ENCODE data around the gene OR2D2.

OR2D2 gene

GRCh38 chr11:6892400-6892799 is at the start of gene OR2D2:
Gene OR2D2, minus strand, starts transcription at chr11:6892500. Its CDS starts 0 bp downstream, at chr11:6892500.
- H3K4me3 ChIP-seq (ENCODE audit: low read depth, low read length) = no peak within 1 kb of the TSS
- no peak for TF ChIP-seq CTCF (conservative IDR thresholded peaks at IDR 0.05; ENCODE audit: low read depth, low read length)
- DNase-seq (ENCODE audit: low read depth) = no peak

GRCh38 chr11:6941970-6942369 is 49.7 kb upstream of the OR2D2 start:
- H3K4me3 ChIP-seq (ENCODE audit: low read depth, low read length) = no peak overlapping the region
- no peak for DNase-seq (ENCODE audit: low read depth)
- TF ChIP-seq CTCF (conservative IDR thresholded peaks at IDR 0.05; ENCODE audit: low read depth, low read length) = no peak

- no peak for DNase-seq (ENCODE audit: low read depth)
- no peak for TF ChIP-seq CTCF (conservative IDR thresholded peaks at IDR 0.05; ENCODE audit: low read depth, low read length)
- no peak overlapping the region for H3K4me3 ChIP-seq (ENCODE audit: low read depth, low read length)
These were observed 39.8 kb upstream of the OR2D2 start for GRCh38 chr11:6932145-6932544.

GRCh38 chr11:6931146-6931713 is 38.9 kb upstream of the OR2D2 start:
- DNase-seq (ENCODE audit: low read depth) = peak; percentile 47
- H3K4me3 ChIP-seq (ENCODE audit: low read depth, low read length) = no peak overlapping the region
- no peak for TF ChIP-seq CTCF (conservative IDR thresholded peaks at IDR 0.05; ENCODE audit: low read depth, low read length)

- no peak for DNase-seq (ENCODE audit: low read depth)
- no peak for TF ChIP-seq CTCF (conservative IDR thresholded peaks at IDR 0.05; ENCODE audit: low read depth, low read length)
These were observed 36.6 kb upstream of the OR2D2 start for GRCh38 chr11:6928916-6929315.

GRCh38 chr11:6927030-6927617 is 34.8 kb upstream of the OR2D2 start:
- peak overlapping the region; percentile 73 for H3K4me3 ChIP-seq (ENCODE audit: low read depth, low read length)
- DNase-seq (ENCODE audit: low read depth) = no peak
- no peak for TF ChIP-seq CTCF (conservative IDR thresholded peaks at IDR 0.05; ENCODE audit: low read depth, low read length)

More at GRCh38 chr11:6928916-6929315, 36.6 kb upstream of the OR2D2 start:
- no peak overlapping the region for H3K4me3 ChIP-seq (ENCODE audit: low read depth, low read length)

Data from choroid plexus epithelial cell (primary cell).